ENCODE measurements around the gene HMGCLL1. TPM values are rescaled to one million over a fixed set of nuclear protein-coding genes. Genes with fewer than 3 reads are reported as not detected.

Gene HMGCLL1
- total and polyA plus RNA-seq, 8 donors: 0.69 to 8.1 (median 1.1) TPM

- H3K27ac ChIP-seq: no peak overlapping the region
- intact Hi-C loops (cut with DNase I): no loop called here
- TF ChIP-seq CTCF (IDR thresholded peaks at IDR 0.05): no peak
Measured at GRCh38 chr6:55569638-55570037, 9.4 kb downstream of the HMGCLL1 start.

GRCh38 chr6:55568808-55569439 is 10.1 kb downstream of the HMGCLL1 start:
- H3K4me1 ChIP-seq: no peaks in the 10 kb centered on the region
- intact Hi-C loops (cut with DNase I): no loop called here
- TF ChIP-seq CTCF (IDR thresholded peaks at IDR 0.05): no peak
- H3K27me3 ChIP-seq: no peaks in the 10 kb centered on the region
- WGBS, 2 donors: 77 to 93% methylated on average over 1 of the region's 1 CpG
- no peak overlapping the region for H3K4me3 ChIP-seq
- no peak overlapping the region for H3K27ac ChIP-seq
- peak in 3 of 4 donors; percentile 39 to 69 (median 59) for ATAC-seq
- no peaks in the 10 kb centered on the region for H3K9me3 ChIP-seq
- no peak for DNase-seq
- H3K36me3 ChIP-seq: no peaks in the 10 kb centered on the region
- no peak for FAIRE-seq

More at GRCh38 chr6:55569638-55570037, 9.4 kb downstream of the HMGCLL1 start:
- no peaks in the 10 kb centered on the region for H3K4me1 ChIP-seq
- H3K9me3 ChIP-seq: no peaks in the 10 kb centered on the region
- H3K36me3 ChIP-seq: no peaks in the 10 kb centered on the region
- no peak for FAIRE-seq
- ATAC-seq: no peak
- no peak for DNase-seq
- no peak overlapping the region for H3K4me3 ChIP-seq
- H3K27me3 ChIP-seq: no peaks in the 10 kb centered on the region
- 95 to 98% methylated on average over 3 of the region's 3 CpGs for WGBS, 2 donors

- Histone ChIP-seq H3K9me3 (no peaks in the 10 kb centered on the region), H3K27ac (no peak overlapping the region), H3K4me3 (no peak overlapping the region), H3K27me3 (no peaks in the 10 kb centered on the region), H3K4me1 (no peaks in the 10 kb centered on the region), H3K36me3 (no peaks in the 10 kb centered on the region)
- ATAC-seq (peak in 1 of 4 donors; percentile 38), DNase-seq (no peak), FAIRE-seq (no peak)
- 55 to 59% methylated on average over 4 of the region's 4 CpGs for WGBS, 2 donors
- no peak for TF ChIP-seq CTCF (IDR thresholded peaks at IDR 0.05)
- intact Hi-C loops (cut with DNase I): no loop called here
Measured at GRCh38 chr6:55567558-55567957, 11.4 kb downstream of the HMGCLL1 start.

- FAIRE-seq (no peak), ATAC-seq (no peak), DNase-seq (no peak)
- Histone ChIP-seq H3K27ac (no peak overlapping the region), H3K9me3 (no peaks in the 10 kb centered on the region), H3K36me3 (no peaks in the 10 kb centered on the region), H3K4me3 (no peak overlapping the region), H3K4me1 (no peaks in the 10 kb centered on the region), H3K27me3 (no peaks in the 10 kb centered on the region)
- intact Hi-C loops (cut with DNase I): no loop called here
- 68 to 77% methylated on average over 4 of the region's 4 CpGs for WGBS, 2 donors
- no peak for TF ChIP-seq CTCF (IDR thresholded peaks at IDR 0.05)
Measured at GRCh38 chr6:55566036-55566710, 12.8 kb downstream of the HMGCLL1 start.

- Histone ChIP-seq H3K36me3 (no peaks in the 10 kb centered on the region), H3K9me3 (no peaks in the 10 kb centered on the region), H3K27me3 (no peaks in the 10 kb centered on the region), H3K4me3 (no peak overlapping the region), H3K27ac (no peak overlapping the region), H3K4me1 (no peaks in the 10 kb centered on the region)
- FAIRE-seq (no peak), DNase-seq (no peak), ATAC-seq (no peak)
- TF ChIP-seq CTCF (IDR thresholded peaks at IDR 0.05): no peak
- intact Hi-C loops (cut with DNase I): no loop called here
- 68 to 74% methylated on average over 3 of the region's 3 CpGs for WGBS, 2 donors
Measured at GRCh38 chr6:55562318-55562717, 16.7 kb downstream of the HMGCLL1 start.
